Endodermal cell (in vitro differentiated cells): ENCODE measurements around the gene LRRC28. TPM values are rescaled to one million over a fixed set of nuclear protein-coding genes. Genes with fewer than 3 reads are reported as not detected.

Experiments
- DNase-seq: peaks from one replicate; pipeline ENCODE4 v3.0.0-alpha.2; 2017
- H3K27ac ChIP-seq: 2 replicates; pipeline ENCODE4 v1.5.1; 2013; ENCODE audit warnings: mild to moderate bottlenecking, low read depth, low read length, moderate library complexity
- H3K27me3 ChIP-seq: 2 replicates; pipeline ENCODE4 v1.6.1; 2013; ENCODE audit warnings: mild to moderate bottlenecking, low read length, moderate library complexity; ENCODE audit not compliant: insufficient read depth, control insufficient read depth, poor library complexity, severe bottlenecking
- H3K36me3 ChIP-seq: 2 replicates; pipeline ENCODE4 v1.7.0; 2013; ENCODE audit warnings: mild to moderate bottlenecking, low read length, moderate library complexity; ENCODE audit not compliant: control insufficient read depth, insufficient read depth
- H3K4me1 ChIP-seq: one replicate; pipeline ENCODE4 v1.7.0; 2013; ENCODE audit warnings: low read length; ENCODE audit not compliant: control insufficient read depth, insufficient read depth
- H3K4me3 ChIP-seq: 2 replicates; pipeline ENCODE4 v1.5.1; 2013; ENCODE audit warnings: mild to moderate bottlenecking, low read length, moderate library complexity
- H3K9ac ChIP-seq: 2 replicates; pipeline ENCODE4 v1.6.1; 2013; ENCODE audit warnings: mild to moderate bottlenecking, low read length, moderate library complexity; ENCODE audit not compliant: poor library complexity, severe bottlenecking; ENCODE audit errors: extremely low read depth
- H3K9me3 ChIP-seq: 2 replicates; pipeline ENCODE4 v1.6.1; 2013; ENCODE audit warnings: mild to moderate bottlenecking, low read length, moderate library complexity; ENCODE audit not compliant: control insufficient read depth
- H3K27ac Mint-ChIP-seq: 2 replicates; pipeline ENCODE4 v1.8.0; 2020; ENCODE audit warnings: mixed read lengths
- H3K27me3 Mint-ChIP-seq: 2 replicates; pipeline ENCODE4 v1.8.0; 2021; ENCODE audit warnings: mild to moderate bottlenecking, mixed read lengths; ENCODE audit not compliant: insufficient read depth
- H3K36me3 Mint-ChIP-seq: 2 replicates; pipeline ENCODE4 v1.8.0; 2020; ENCODE audit warnings: low read depth, mixed read lengths
- H3K4me1 Mint-ChIP-seq: 2 replicates; pipeline ENCODE4 v1.8.0; 2020; ENCODE audit warnings: mixed read lengths
- H3K4me3 Mint-ChIP-seq: 2 replicates; pipeline ENCODE4 v1.8.0; 2020; ENCODE audit warnings: mild to moderate bottlenecking, moderate library complexity, mixed read lengths
- H3K9me3 Mint-ChIP-seq: 2 replicates; pipeline ENCODE4 v1.8.0; 2020; ENCODE audit warnings: mild to moderate bottlenecking, mixed read lengths
- WGBS, 2 experiments: methylation state at CpG; one replicate each; pipeline versions ENCODE4 v1.1.5 to v1.1.7; 2013; ENCODE audit warnings: missing lambda C conversion rate in 2 of 2, mixed read lengths in 1 of 2; ENCODE audit not compliant: insufficient coverage in 1 of 2, insufficient read length in 1 of 2; 5-methylcytosine and 5-hydroxymethylcytosine counted together
- total RNA-seq, 2 donors: library from RNA; stranded (reverse); fragmentation: NEBNext Ultra II Directional in 1 of 2; extraction: Animal tissue kit (Norgen Biotek cat#: 25700) in 1 of 2; gene quantifications; 2 replicates in 1 of 2; 3 replicates in 1 of 2; pipeline ENCODE4 v1.2.1, GENCODE V29; 2021
- TF ChIP-seq, protein P1 (sequence below): fragments of 200-600 bp; sonication (generic); conservative IDR thresholded peaks from 2 replicates; pipeline ENCODE4 v1.5.0; 2021; ENCODE audit warnings: antibody characterized with exemption, mild to moderate bottlenecking

Gene LRRC28
- total RNA-seq, 2 donors from 2014 or later, result 26.1 to 35.5 TPM

DNA sequence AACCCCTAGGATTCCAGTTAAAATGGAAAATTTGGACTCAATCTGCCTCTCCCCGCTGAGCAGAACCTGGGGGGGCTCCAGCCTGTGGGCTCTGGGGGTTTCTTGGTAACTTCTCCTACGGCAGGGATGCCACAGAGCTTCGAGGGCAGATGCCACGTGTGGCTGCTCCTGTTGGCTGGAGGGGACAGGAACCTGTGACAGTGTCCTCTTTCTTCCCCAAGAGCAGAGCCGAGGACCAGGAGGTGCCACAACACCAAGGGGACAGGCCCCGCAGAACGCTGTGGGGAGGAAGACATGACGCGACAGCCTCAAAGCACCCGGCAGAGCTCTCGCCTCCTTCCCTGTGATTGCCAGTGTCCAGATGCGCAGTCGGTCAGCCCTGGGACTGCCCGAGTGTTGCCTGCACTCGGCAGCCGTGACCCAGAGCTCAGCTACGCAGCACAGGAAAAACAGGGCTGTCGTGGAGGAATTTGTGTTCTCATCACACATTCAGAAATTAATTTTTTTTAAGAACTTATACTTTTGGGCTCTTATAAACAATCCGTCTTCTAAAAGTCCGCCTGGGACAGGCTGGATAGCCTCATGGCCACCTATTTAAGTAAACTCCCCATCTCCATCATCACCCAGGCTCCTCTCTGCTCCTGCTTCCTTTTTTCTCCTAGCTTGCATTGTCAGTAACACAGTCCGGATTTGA lies 182.6 kb downstream of the LRRC28 start:
- peaks cover 4% of the 10 kb centered on the region for H3K4me1 Mint-ChIP-seq
- no peak overlapping the region for H3K4me3 Mint-ChIP-seq
- no peak overlapping the region for H3K27ac Mint-ChIP-seq

DNA sequence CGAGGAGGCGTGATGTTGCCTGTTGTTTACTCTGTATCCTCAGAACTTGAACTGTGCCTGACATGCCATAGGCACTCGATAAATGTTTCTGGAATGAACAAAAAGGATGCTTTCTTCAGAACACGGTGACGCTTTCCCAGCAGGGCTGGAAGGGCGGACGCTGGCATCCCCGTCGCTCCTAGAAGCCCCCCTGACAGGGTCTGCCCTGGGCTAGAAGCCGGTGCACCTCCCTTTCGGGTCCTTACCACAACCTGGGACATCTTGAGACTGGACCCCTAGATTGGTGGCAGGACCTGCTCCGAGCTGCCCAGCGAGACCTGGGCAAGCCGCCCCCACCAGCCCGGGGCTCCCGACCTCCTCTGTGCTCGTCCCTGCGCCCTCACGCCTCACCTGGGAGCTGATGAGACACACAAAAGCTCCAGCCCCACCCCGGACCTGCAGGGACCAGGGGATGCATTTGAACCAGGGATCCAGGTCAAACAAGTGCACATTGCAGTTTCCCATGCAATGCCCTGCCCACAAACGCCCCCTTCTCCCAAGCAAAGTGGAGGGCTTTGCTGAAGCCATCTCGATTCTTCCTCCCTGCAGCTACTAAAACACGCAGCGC lies 183.3 kb downstream of the LRRC28 start:
- Mint-ChIP-seq H3K36me3 (no peaks in the 10 kb centered on the region), H3K27ac (no peak overlapping the region), H3K27me3 (no peaks in the 10 kb centered on the region), H3K4me1 (peaks cover 5% of the 10 kb centered on the region), H3K4me3 (no peak overlapping the region), H3K9me3 (no peaks in the 10 kb centered on the region)
- Histone ChIP-seq H3K27ac (no peak overlapping the region), H3K4me3 (no peak overlapping the region), H3K4me1 (peaks cover 5% of the 10 kb centered on the region), H3K27me3 (no peaks in the 10 kb centered on the region), H3K9ac (no peak overlapping the region), H3K9me3 (no peaks in the 10 kb centered on the region), H3K36me3 (no peaks in the 10 kb centered on the region)
- 77 to 88% methylated on average over 11 to 23 of the region's 24 CpGs for WGBS, 2 experiments
- DNase-seq, result peak; percentile 44
- TF ChIP-seq, protein P1, sequence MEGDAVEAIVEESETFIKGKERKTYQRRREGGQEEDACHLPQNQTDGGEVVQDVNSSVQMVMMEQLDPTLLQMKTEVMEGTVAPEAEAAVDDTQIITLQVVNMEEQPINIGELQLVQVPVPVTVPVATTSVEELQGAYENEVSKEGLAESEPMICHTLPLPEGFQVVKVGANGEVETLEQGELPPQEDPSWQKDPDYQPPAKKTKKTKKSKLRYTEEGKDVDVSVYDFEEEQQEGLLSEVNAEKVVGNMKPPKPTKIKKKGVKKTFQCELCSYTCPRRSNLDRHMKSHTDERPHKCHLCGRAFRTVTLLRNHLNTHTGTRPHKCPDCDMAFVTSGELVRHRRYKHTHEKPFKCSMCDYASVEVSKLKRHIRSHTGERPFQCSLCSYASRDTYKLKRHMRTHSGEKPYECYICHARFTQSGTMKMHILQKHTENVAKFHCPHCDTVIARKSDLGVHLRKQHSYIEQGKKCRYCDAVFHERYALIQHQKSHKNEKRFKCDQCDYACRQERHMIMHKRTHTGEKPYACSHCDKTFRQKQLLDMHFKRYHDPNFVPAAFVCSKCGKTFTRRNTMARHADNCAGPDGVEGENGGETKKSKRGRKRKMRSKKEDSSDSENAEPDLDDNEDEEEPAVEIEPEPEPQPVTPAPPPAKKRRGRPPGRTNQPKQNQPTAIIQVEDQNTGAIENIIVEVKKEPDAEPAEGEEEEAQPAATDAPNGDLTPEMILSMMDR, result no peak

More for the DNA sequence above, 182.6 kb downstream of the LRRC28 start:
- Mint-ChIP-seq H3K9me3 (no peaks in the 10 kb centered on the region), H3K36me3 (no peaks in the 10 kb centered on the region), H3K27me3 (no peaks in the 10 kb centered on the region)
- peaks cover 4% of the 10 kb centered on the region for H3K4me1 ChIP-seq
- H3K27ac ChIP-seq, result no peak overlapping the region
- no peak overlapping the region for H3K4me3 ChIP-seq
- WGBS, 2 experiments, result 94 to 96% methylated on average over 13 to 21 of the region's 21 CpGs
- no peaks in the 10 kb centered on the region for H3K27me3 ChIP-seq
- H3K9ac ChIP-seq, result no peak overlapping the region
- DNase-seq, result no peak
- H3K9me3 ChIP-seq, result no peaks in the 10 kb centered on the region
- TF ChIP-seq, protein P1, result no peak
- no peaks in the 10 kb centered on the region for H3K36me3 ChIP-seq

DNA sequence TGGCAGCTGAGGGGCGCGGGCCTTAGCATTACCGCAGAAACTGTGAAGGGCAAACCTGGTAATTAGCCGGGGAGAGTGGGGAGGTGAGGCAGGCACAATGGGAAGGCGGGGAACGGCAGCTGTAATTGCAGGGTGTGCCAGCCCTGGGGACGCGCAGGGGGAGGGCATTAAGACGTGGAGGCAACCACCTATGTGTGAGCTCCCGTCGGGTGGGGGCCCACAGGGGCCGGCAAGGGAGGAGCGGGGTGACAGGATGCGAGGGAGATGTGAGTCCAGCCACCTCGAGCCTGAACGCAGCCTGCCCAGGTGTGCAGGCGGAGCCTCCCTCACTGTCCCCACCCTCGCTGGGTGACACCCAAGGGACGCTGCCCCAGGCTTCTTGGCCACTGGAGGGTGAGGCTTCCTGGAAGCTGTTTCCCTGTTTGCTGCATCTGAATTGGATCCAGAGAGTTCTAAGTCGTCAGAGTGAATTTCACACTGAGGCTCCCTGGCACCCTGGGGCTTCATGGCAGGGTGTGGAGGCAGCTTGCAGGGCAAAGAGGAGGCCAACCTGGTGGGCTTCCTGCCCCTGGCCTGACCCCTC lies 183.9 kb downstream of the LRRC28 start:
- H3K9ac ChIP-seq, result no peak overlapping the region
- H3K27ac Mint-ChIP-seq, result no peak overlapping the region
- no peaks in the 10 kb centered on the region for H3K36me3 ChIP-seq
- no peaks in the 10 kb centered on the region for H3K9me3 Mint-ChIP-seq
- peak; percentile 51 for DNase-seq
- H3K36me3 Mint-ChIP-seq, result no peaks in the 10 kb centered on the region
- H3K4me1 ChIP-seq, result peaks cover 5% of the 10 kb centered on the region
- H3K4me3 Mint-ChIP-seq, result no peak overlapping the region
- no peak overlapping the region for H3K27ac ChIP-seq
- H3K9me3 ChIP-seq, result no peaks in the 10 kb centered on the region
- TF ChIP-seq, protein P1, result no peak
- no peak overlapping the region for H3K4me3 ChIP-seq
- 81 to 86% methylated on average over 7 to 20 of the region's 20 CpGs for WGBS, 2 experiments
- H3K27me3 ChIP-seq, result no peaks in the 10 kb centered on the region
- no peaks in the 10 kb centered on the region for H3K27me3 Mint-ChIP-seq
- H3K4me1 Mint-ChIP-seq, result peaks cover 5% of the 10 kb centered on the region
